ENCODE results near the gene YWHAQ. TPM values are rescaled to one million over a fixed set of nuclear protein-coding genes. Genes with fewer than 3 reads are reported as not detected.
"Not testable (repeated sequence)": the region's sequence is repeated elsewhere in the genome, so short reads cannot be mapped to it uniquely, and the experiment has no call there.

Gene YWHAQ
- total RNA-seq, 1 experiment from 2014 or later, result 294 TPM

DNA sequence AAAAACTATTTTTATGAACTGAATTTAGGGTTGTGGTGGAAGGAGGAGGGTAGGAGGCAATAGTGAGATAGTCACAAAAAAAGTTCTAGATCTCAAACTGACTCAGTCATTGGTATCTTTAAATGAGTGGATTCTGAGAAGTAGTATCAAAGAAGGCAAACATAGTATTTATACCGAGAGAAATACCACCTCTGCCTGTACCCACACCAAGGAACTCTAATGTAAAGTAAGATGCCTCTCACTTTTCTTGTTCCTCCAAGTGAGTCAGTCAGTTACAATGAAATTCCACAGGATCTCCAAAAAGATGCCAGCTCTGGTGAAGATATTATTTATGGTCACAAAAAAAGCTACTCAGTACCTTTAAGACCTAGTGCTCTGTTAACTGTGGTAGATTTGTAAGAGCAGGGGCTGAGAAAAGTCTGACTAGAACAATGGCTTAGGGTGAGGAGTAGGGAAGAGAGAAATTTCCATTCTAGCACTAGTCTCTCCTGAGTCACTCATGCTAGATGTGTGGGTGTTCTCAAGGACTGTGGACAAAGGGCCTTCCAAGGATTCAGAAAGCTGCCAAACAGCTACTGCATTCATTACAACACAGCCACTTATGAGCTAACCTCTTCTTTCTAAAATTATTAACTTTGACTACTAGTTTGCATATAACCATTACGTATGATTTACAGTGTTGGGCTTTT is 36.3 kb downstream of the YWHAQ start:
- DNase-seq (ENCODE audit: low spot score), result peak; percentile 3

DNA sequence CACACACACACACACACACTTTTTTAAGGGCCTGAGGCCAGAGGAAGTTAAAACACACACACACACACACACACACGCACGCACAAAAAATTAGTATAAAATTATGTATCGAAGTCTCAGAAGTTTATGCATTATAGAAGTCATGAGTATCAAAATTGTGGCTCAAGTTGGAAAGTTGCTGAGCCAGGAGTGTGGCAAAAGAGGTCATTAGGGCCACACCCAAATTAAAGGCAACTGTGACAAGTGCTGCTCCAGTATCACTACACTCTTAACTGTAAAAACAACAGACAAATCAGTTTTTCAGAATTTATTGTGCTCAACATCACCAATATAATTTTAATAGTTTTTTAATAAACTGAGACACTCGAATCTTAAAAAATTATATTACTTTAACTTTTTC is 36.9 kb downstream of the YWHAQ start:
- no peak for DNase-seq (ENCODE audit: low spot score)

DNA sequence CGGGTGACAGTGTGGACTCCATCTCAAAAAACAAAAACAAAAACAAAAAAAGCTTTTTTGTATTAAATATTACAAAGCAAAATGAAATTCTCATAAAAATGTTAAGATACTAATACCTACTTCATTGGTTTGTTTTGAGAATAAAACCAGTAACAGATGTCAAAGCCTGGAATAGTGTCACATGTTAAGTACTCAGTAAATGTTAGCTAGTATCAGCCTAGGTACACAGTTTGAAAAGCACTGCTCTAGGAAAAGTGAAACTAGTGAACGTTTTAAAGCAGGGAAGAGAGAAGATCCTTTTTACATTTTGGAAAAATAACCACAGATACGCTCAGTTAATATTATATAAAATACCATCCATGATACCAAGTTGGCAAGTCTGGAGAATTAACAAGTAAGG is 38.1 kb downstream of the YWHAQ start:
- no peak for DNase-seq (ENCODE audit: low spot score)

DNA sequence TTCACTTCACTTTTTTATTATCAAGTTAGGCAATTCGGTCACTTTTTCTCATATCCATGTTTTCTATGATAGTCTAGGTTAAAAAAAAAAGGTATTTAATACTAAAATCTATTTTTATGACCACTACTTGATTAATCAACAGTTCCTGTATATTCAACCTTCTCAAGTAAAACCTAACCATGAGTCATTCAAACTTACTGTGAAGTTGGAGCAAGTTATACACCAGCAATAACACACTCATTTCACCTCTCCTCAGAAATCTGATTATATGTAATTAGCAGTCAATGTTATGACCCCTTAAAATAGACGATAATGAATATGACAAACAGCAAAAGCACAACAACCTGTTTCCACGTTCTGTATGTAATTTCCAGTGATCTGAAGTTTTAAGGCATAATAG is 40.2 kb downstream of the YWHAQ start:
- no peak for DNase-seq (ENCODE audit: low spot score)

DNA sequence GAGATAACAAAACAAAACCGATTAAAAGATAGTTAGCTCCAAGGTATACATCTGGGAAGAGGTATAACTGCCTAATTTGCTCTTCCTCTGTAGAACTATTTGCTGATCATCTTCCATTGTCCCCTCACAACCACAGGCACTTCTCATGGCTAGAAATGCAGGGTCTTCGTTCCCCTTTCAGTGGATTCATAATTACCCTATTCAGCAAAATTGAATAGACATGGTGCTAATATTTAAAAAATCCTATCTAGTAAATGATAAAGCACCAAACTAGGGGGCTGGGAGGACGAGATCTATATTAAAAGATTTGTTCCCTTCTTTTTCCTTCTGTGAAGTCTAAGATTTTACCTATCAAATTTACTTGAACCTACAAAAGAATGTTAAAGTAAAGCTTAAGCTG is 44.3 kb downstream of the YWHAQ start:
- no peak for DNase-seq (ENCODE audit: low spot score)

DNA sequence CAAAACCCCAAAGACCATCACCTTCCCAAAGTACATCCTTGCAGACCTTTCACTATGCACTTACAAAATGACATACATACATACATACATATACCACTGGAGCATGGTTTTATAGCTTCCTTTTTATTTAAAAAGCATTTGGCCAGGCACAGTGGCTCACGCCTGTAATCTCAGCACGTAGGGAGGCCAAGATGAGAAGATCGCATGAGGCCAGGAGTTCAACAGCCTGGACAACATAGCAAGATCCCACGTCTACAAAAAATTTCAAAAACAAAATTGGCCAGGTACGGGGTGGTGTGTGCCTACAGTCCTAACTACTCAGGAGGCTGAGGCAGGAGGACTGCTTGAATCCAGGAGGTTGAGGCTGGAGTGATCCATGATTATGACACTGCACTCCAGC is 45.3 kb downstream of the YWHAQ start:
- DNase-seq (ENCODE audit: low spot score), result no peak

DNA sequence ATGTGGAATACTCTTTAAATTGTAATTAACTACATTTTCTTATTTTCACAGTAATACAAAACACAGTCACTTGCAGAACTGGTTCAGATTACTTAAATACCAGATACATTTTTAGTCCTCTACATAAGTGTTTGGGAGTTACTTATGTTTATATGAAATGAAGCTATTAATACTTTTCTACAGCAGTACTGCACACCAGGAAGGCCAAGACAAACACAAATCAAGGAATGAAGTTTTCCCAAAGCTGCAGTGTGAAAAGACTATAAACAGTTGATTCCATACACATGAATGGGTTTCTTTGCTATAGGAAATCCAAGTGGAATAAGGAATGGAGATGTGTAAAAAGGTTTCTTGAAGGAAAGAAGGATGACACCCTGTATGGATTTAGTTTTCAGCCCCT is 45.9 kb downstream of the YWHAQ start:
- DNase-seq (ENCODE audit: low spot score), result not testable (repeated sequence)

DNA sequence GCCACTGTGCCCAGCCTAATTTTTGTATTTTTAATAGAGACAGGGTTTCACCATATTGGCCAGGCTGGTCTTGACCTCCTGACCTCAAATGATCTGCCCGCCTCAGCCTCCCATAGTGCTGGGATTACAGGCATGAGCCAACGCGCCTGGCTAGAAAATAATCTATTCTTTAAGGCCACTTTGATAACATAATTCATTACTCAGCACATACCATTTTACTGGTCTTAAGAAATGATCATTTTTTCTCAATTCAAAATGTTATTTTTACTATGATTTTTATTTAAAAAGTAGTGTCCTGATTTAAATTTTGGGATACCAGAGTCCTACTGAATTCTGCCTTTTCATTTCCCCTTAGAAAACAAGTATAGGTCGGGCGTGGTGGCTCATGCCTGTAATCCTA is 48.2 kb downstream of the YWHAQ start:
- no peak for DNase-seq (ENCODE audit: low spot score)

DNA sequence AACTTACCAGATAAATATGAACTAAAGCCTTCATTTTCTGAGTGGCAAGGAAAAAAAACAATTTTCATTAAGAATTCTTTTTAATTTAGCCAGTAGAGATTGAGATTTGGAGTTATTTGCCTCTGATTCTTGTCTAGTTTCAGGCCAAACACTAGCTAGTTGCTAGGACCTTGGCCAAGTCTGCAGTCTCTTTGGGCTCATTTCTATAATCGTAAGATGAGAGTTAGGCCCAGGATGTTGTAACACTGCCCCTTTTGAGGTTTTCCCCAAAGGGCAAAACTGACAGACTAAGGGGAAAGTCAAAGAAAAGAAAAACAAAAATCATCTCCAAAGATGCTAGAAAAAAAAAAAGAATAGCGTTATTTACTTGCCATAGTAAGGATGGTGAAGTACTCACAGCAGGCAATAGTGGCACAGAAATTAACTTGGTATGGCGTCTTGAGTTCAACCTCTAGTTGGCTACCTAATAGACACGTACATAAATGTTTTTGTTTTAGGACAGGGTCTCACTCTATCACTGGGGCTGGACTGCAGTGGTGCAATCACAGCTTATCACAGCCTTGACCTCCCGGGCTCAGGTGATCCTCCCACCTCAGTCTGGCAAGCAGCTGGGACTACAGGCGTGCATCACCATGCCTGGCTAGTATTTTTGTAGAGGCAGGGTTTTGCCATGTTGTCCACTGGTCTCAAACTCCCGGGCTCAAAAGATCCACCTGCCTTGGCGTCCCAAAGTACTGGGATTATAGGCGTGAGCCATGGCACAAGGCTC is 52.1 kb downstream of the YWHAQ start:
- no peak for DNase-seq (ENCODE audit: low spot score)

DNA sequence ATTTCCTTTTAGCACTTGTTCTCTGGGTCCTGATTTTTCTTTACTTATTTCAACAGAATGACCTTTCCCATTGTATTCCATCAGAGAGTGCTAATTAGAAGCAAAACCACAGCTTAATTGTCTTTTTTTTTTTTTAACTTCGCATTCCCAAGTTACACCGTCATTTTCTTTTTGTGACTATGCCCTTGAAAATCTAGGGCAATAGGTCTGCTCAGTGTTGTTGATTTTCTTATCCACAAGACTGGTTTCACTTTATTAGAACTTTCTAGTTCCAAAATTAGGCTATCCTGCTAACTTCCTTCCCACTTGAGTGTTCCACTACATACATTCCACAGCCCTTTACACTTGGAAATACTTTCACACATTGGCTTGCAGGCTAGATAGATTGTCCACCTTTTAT is 56.5 kb downstream of the YWHAQ start:
- no peak for DNase-seq (ENCODE audit: low spot score)

DNA sequence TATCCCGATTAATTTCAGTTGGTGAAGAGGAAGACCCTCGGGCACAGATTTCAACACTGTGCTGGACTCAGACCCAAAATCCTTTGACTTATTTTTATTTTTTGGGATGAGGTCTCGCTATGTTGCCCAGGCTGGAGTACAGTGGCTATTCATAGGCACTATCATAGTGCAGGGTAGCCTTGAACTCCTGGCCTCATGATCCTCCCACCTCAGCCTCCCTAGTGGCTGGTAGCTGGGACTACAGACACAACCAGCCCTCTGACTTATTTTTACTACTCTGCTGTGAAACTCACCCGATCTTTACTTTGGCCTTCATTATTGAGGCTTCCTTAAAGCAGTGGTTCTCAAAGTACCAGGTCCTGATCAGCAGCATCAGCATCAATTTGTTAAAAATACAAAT is 57.0 kb downstream of the YWHAQ start:
- no peak for DNase-seq (ENCODE audit: low spot score)

DNA sequence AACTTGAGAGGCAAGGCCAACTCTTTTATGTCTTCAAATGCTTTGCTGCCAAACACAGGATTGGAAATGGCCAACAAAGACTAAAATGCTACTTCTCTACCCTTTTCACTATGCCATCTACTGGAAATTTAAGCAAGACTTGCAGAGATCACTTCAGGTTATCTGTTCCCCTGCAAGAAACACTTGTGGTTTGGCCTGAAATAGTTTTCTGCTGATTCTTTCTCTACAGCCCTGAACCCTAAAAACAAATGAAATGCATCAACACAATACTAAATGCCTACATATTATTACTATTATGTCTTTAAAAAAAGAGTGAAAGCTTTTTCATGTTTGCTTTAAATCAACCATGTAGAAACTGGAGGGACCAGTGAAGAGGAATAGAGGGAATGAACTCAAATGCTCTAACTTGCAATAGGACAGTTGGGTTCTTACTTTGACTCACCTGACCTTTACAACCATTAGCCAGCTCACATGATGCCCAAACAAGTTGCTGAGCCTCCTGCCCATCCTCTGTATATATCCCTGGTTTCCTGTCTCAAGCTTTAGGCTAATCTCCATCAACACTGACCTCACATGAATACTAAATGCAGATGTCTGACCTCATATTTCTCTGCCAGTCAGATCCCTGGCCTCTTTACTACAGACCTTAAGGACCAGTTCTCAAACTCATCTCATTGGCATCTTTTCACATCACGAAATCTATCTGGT is 57.6 kb downstream of the YWHAQ start:
- no peak for DNase-seq (ENCODE audit: low spot score)

DNA sequence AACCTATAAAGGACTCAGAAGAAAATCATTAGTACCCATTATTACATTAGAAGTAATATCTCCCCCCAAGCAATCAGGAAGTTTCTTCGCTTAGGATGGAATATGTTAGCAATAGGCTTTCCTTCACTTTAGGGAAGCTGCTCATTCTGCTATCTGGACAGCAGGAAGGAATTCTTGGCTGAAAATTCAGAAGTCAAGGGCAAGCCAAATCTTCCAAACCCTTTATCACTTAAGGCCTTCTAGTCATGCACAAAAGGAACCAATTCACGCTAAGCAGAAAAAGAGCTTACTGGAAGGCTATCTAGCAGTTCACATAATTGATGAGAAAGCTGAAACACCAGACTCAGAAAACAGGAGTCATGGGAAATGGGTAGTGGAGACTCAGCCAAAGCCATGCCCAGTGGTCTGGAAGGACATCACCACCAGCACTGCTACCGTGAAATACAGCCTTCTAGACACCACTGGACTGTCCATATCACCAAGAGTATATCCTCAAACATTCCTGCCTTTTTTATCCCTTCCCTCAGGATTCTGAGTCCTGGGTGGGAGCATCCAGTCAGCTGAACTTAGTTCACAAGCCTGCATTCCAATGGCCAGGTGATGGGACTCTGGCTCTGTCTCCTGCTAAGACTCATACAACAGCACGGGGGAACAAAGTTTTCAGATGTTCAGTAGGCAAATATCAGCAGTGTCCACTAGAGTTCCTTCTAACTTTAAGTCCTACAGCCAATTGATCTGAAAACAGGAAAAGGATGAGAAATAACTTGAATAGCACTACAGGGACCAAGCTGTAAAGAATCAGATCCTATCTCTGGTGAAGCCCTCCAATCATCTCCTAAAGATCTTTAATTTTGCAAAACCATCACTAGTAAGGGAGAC is 60.4 kb downstream of the YWHAQ start:
- no peak for DNase-seq (ENCODE audit: low spot score)

DNA sequence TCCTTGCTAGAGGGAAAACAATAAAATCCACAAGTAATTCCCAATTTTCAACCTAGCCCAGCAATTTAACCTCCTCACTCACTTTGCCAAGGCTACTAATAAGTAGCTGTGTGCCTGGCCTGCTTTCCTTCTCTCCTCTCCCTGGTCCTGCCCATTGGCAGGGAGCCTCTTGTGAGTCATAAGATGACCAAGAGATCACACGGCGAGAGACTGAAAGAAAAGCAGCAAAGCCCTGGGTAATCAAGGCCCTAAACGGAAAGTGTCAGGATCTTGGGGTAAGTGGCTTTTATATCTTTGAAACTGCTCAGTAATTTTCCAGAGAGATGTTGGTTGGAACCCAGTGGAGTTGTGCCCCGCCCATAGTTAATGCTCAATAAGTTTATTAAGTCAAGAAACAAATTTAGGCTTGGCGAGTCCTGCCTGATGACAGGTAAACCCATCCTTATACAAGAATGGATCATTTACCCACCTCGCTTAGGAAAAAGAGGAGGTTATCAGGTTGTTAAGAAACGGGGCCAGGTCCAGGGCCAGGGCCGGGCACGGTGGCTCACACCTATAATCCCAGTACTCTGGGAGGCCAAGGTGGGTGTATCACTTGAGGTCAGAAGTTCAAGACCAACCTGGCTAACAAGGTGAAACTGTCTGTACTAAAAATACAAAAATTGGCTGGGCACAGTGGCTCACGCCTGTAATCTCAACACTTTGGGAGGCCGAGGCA is 65.2 kb downstream of the YWHAQ start:
- DNase-seq (ENCODE audit: low spot score), result peak; percentile 53

DNA sequence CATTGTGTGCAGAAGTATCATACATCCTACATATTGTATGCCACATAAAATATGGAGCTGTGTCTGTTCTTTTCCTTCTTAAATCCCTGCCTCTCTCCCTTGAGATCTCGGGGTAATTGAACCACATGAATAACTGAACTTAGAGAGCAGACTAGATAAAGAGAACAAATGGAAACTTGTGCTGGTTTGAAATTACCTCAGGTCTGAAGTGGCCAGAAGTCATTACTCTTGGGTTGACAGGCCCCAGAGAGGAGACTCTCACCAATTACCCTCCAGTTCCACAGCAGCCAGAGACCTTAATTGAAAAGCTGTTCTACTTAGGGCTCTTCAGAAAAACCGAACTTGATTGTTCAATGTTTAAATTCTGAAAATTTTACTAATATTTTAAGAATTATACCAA is 70.2 kb downstream of the YWHAQ start:
- DNase-seq (ENCODE audit: low spot score), result no peak

DNA sequence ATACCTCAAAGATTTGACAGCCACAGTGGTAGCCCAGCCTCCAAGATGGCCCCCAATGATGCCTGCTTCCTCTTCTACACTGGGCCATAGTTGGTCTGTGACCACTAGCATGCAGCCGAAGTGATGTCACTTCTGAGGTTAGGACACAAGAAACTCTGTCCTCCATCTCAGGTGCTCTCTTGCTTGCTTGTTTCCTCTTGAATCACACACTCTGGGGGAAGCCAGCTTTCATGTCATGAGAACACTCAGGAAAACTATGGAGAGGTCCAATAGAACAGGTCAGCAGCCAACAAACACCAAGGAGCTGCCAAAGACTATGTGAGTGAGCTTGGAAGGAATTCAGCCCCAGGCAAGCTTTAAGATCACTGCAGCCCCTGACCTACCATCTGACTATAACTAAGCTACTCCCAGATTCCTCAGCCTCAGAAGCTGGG is 71.8 kb downstream of the YWHAQ start:
- DNase-seq (ENCODE audit: low spot score), result no peak

DNA sequence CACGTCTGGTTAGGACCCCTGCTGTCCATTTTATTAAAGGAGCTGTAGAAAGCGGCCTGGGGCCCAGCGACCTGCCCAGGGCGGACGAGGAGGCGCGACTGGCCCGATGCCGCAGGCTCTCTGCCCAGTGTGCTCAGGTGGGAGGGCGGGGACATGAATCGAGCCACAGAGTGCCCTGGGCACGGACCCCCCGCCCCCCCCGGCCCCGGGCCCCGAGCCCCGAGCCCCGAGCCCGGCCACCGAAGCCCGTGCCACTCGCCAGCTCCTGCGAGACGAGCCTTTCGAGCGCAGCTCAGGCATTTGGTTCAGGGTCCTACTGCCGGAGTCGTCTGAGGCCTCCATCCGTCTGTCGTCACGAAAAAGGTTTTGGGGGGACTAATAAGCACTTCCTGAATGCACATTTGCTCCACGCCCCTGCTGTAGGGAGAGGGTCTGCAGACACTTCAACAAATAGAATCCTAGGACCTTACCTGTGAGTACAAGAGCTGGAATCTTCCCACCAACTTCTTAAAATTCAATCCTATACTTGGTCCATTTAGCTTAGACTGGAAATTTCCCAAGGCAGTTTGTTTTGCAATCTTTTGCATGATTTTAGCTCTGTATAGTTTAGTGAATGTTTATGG is 74.6 kb downstream of the YWHAQ start:
- DNase-seq (ENCODE audit: low spot score), result peak; percentile 42

DNA sequence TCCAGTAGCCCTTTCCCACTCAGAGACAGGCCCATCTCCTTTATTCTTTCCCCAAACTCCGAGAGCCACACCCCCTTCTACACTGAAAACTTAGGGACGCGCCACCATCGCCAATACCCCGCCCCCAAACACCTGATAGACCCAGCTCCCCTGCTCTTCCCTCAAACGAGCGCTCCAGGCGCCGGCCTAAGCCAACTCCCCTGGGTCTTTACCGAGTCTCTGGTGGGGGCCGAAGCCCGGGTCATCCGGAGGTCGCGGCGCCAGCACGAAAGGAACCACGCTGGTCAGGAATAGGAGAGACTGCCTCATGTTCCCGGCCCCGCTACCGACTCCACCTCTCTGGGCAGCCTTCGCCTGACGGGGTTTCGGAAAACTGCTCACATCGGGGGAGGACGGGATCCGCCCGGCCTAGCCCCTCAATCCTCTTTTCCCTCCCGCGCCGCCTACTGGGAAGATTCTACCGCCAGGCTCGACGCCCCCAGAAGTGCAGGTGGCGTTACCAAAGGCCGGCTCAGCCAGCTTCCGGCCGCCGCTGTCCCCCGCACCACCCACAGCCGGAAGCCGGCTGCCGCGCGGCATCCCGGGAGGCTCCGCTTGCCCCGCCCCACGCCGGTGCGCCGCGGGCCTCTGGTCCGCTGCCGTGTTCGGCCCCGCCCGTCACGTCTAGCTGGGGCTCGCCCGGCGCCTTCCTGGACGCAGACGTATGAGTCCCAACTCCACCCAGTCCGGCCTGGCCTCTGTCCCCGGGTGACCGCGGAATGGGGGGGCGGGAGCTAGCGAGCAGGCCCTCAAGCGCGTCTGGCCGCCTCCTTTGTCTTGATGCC is 75.3 kb downstream of the YWHAQ start, which contains the start of gene ADAM17:
Gene ADAM17 (minus strand): TSS at position 534 of the 824 bp plus-strand sequence. CDS start 225 bp downstream, at position 309.
- peak; percentile 97 for DNase-seq (ENCODE audit: low spot score)

DNA sequence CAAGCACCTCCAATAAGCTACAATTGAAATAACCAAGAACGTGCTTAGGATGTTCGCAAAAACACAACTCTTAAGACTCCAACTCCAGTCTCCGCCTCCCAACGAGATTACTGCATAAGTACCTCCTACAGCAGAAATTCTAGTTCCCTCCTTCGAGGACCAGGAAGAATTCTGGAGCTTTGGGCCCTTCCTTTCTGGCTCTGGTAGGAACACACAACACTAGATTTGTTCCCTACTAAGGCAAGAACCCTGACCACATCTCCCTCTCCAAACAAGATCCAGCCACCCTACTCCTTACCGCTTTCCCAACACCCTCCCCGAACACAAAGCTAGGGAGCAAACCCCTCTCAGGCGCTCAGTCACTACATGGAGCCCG is 75.9 kb downstream of the YWHAQ start:
- peak; percentile 71 for DNase-seq (ENCODE audit: low spot score)

Data from HT-29 (cell line).